ENCODE results near the gene APOC1. TPM values are rescaled to one million over a fixed set of nuclear protein-coding genes. Genes with fewer than 3 reads are reported as not detected.

The APOC1 gene
- total RNA-seq, 2 donors from 2014 or later, result 5.4 to 24.1 TPM

DNA sequence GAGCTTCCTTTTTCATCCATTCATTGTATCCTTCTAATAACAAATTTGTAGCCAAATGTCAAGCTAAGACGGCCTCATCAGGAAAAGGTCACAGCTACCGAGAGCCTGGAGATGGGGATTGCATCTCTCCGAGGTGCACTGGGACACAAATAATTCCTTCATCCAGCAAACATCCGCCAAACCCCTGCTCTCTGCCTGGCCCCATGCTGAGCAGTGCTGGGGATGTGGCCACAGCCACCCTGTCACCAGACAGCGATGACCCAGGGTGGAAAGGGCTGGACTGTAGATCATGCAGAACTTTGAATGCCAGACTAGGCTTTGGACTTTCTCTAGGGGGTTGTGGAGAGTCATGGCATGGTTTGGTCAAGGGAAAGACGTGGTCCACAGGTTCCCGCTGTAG is 21.5 kb upstream of the APOC1 start:
- Histone ChIP-seq H3K27ac (no peak overlapping the region), H3K4me1 (peaks cover 23% of the 10 kb centered on the region), H3K4me3 (no peak overlapping the region), H3K36me3 (replicated peaks in 1 of 2; ENCODE audit: insufficient read depth in 1 of 2, low read depth in 2 of 2) (peaks cover 6 to 17% of the 10 kb centered on the region in 2 donors), H3K27me3 (no peaks in the 10 kb centered on the region), H3K9me3 (no peaks in the 10 kb centered on the region)
- TF ChIP-seq, protein P1, sequence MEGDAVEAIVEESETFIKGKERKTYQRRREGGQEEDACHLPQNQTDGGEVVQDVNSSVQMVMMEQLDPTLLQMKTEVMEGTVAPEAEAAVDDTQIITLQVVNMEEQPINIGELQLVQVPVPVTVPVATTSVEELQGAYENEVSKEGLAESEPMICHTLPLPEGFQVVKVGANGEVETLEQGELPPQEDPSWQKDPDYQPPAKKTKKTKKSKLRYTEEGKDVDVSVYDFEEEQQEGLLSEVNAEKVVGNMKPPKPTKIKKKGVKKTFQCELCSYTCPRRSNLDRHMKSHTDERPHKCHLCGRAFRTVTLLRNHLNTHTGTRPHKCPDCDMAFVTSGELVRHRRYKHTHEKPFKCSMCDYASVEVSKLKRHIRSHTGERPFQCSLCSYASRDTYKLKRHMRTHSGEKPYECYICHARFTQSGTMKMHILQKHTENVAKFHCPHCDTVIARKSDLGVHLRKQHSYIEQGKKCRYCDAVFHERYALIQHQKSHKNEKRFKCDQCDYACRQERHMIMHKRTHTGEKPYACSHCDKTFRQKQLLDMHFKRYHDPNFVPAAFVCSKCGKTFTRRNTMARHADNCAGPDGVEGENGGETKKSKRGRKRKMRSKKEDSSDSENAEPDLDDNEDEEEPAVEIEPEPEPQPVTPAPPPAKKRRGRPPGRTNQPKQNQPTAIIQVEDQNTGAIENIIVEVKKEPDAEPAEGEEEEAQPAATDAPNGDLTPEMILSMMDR (IDR thresholded peaks at IDR 0.05), result no peak
- no peak for TF ChIP-seq POLR2A (IDR thresholded peaks at IDR 0.05)
- DNase-seq, result no peak
- WGBS, 2 donors, result 73 to 79% methylated on average over 7 of the region's 7 CpGs
- intact Hi-C loops (cut with DNase I), result no loop called here
- ATAC-seq, result no peak

GRCh38 chr19:44893332-44894051 is 20.9 kb upstream of the APOC1 start:
- H3K9me3 ChIP-seq, result no peaks in the 10 kb centered on the region
- DNase-seq (no peak), ATAC-seq (no peak)
- intact Hi-C loops (cut with DNase I), result no loop called here
- H3K4me3 ChIP-seq, result no peak overlapping the region
- TF ChIP-seq, protein P1 (IDR thresholded peaks at IDR 0.05), result no peak
- TF ChIP-seq POLR2A (IDR thresholded peaks at IDR 0.05), result no peak
- peaks cover 23% of the 10 kb centered on the region for H3K4me1 ChIP-seq
- H3K27me3 ChIP-seq, result no peaks in the 10 kb centered on the region
- 80 to 90% methylated on average over 6 to 15 of the region's 18 CpGs for WGBS, 2 donors
- no peak overlapping the region for H3K27ac ChIP-seq
- peaks cover 6 to 14% of the 10 kb centered on the region in 2 donors for H3K36me3 ChIP-seq (replicated peaks in 1 of 2; ENCODE audit: insufficient read depth in 1 of 2, low read depth in 2 of 2)

- 92 to 100% methylated on average over 4 to 6 of the region's 6 CpGs for WGBS, 2 donors
- intact Hi-C loops (cut with DNase I), result no loop called here
- Histone ChIP-seq H3K9me3 (no peaks in the 10 kb centered on the region), H3K4me1 (peaks cover 23% of the 10 kb centered on the region), H3K36me3 (replicated peaks in 1 of 2; ENCODE audit: insufficient read depth in 1 of 2, low read depth in 2 of 2) (peaks cover 6 to 14% of the 10 kb centered on the region in 2 donors), H3K27ac (no peak overlapping the region), H3K27me3 (no peaks in the 10 kb centered on the region), H3K4me3 (no peak overlapping the region)
- ATAC-seq, result no peak
- DNase-seq, result no peak
- TF ChIP-seq, protein P1 (IDR thresholded peaks at IDR 0.05), result no peak
- TF ChIP-seq POLR2A (IDR thresholded peaks at IDR 0.05), result no peak
Measured at GRCh38 chr19:44894052-44894400, 20.4 kb upstream of the APOC1 start.

DNA sequence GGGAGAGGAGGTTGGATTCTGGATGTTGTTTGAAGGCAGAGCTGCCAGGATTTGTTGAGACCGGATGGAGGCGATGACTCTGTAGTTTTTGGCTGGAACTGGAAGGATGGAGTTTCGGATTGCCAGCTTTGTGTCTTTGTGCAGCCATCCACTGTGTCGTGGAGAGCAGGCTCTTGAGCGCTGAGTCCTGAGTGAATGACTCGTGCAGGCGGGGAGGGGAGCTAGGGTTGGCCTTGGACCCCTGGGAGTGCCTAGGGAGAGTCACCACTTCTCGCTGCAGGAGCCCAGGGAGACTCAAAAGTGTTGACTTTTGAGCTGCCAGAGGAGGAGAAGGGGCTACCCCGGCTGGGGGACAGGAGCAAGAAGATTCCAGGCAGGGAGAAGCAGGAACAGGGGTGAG is 19.5 kb upstream of the APOC1 start:
- TF ChIP-seq POLR2A (IDR thresholded peaks at IDR 0.05), result no peak
- TF ChIP-seq, protein P1 (IDR thresholded peaks at IDR 0.05), result no peak
- ATAC-seq (no peak), DNase-seq (no peak)
- Histone ChIP-seq H3K4me3 (no peak overlapping the region), H3K4me1 (peaks cover 17% of the 10 kb centered on the region), H3K36me3 (replicated peaks in 1 of 2; ENCODE audit: insufficient read depth in 1 of 2, low read depth in 2 of 2) (peaks cover 6 to 14% of the 10 kb centered on the region in 2 donors), H3K27me3 (no peaks in the 10 kb centered on the region), H3K9me3 (no peaks in the 10 kb centered on the region), H3K27ac (no peak overlapping the region)
- 81 to 86% methylated on average over 9 of the region's 9 CpGs for WGBS, 2 donors
- intact Hi-C loops (cut with DNase I), result no loop called here

- WGBS, 2 donors, result 95 to 97% methylated on average over 6 to 8 of the region's 8 CpGs
- Histone ChIP-seq H3K27me3 (no peaks in the 10 kb centered on the region), H3K27ac (no peak overlapping the region), H3K36me3 (replicated peaks in 1 of 2; ENCODE audit: insufficient read depth in 1 of 2, low read depth in 2 of 2) (peaks cover 6 to 16% of the 10 kb centered on the region in 2 donors), H3K4me1 (peaks cover 2% of the 10 kb centered on the region), H3K4me3 (no peak overlapping the region), H3K9me3 (no peaks in the 10 kb centered on the region)
- no peak for ATAC-seq
- DNase-seq, result no peak
- TF ChIP-seq, protein P1 (IDR thresholded peaks at IDR 0.05), result no peak
- no peak for TF ChIP-seq POLR2A (IDR thresholded peaks at IDR 0.05)
- intact Hi-C loops (cut with DNase I), result no loop called here
Measured at GRCh38 chr19:44897835-44898234, 16.6 kb upstream of the APOC1 start.

Data from body of pancreas (tissue), 4 donors.